H1 (cell line): ENCODE measurements around the gene NUP210. TPM values are rescaled to one million over a fixed set of nuclear protein-coding genes. Genes with fewer than 3 reads are reported as not detected.

Source experiments
- CTCF ChIA-PET: fragments of 300-600 bp; sonication (Branson Sonifier 250); formaldehyde crosslinking; loops from one replicate; lab custom pipeline; 2021; ENCODE audit not compliant: partially characterized antibody; lab: Charles Lee
- POLR2A ChIA-PET: fragments of 300-600 bp; sonication (Branson Sonifier 250); formaldehyde crosslinking; loops from one replicate; lab custom pipeline; 2021; ENCODE audit warnings: inconsistent platforms; ENCODE audit not compliant: partially characterized antibody; lab: Charles Lee
- DNase-seq, 2 experiments: peaks; one replicate each; pipeline versions ENCODE4 v3.0.0 to v3.0.0-alpha.2; 2010 to 2022; ENCODE audit warnings: low spot score in 2 of 2, low read depth in 1 of 2, mixed read lengths in 1 of 2
- FAIRE-seq: peaks from 2 replicates; lab custom pipeline; 2011; peaks lifted over from hg19 to GRCh38; lab: Jason Lieb, UNC
- H2AFZ ChIP-seq: 2 replicates; pipeline ENCODE4 v1.8.1; 2012; ENCODE audit warnings: low read length, inconsistent platforms
- H2AK5ac ChIP-seq: 2 replicates; pipeline ENCODE4 v1.6.1; 2013; ENCODE audit warnings: low read depth, low read length
- H2BK120ac ChIP-seq: replicated peaks from 2 replicates; pipeline ENCODE3; 2013; ENCODE audit warnings: low read depth, low read length, inconsistent platforms
- H2BK12ac ChIP-seq: 2 replicates; pipeline ENCODE4 v1.6.1; 2013; ENCODE audit warnings: low read depth, low read length
- H2BK15ac ChIP-seq: 2 replicates; pipeline ENCODE4 v1.6.1; 2013; ENCODE audit warnings: low read length
- H2BK20ac ChIP-seq: 2 replicates; pipeline ENCODE4 v1.6.1; 2013; ENCODE audit warnings: low read length
- H2BK5ac ChIP-seq: 2 replicates; pipeline ENCODE4 v1.6.1; 2013; ENCODE audit warnings: low read depth, low read length
- H3K14ac ChIP-seq: 2 replicates; pipeline ENCODE4 v1.6.1; 2013; ENCODE audit warnings: inconsistent platforms; ENCODE audit not compliant: insufficient read length
- H3K18ac ChIP-seq: 2 replicates; pipeline ENCODE4 v1.6.1; 2013; ENCODE audit warnings: low read length; ENCODE audit errors: extremely low read depth
- H3K23ac ChIP-seq: 2 replicates; pipeline ENCODE4 v1.6.1; 2013; ENCODE audit warnings: inconsistent platforms; ENCODE audit not compliant: insufficient read length
- H3K23me2 ChIP-seq: 2 replicates; pipeline ENCODE4 v1.6.1; 2013; ENCODE audit warnings: low read depth, low read length
- H3K27ac ChIP-seq: 2 replicates; pipeline ENCODE4 v1.6.1; 2011; ENCODE audit warnings: low read depth, low read length, inconsistent platforms
- H3K27me3 ChIP-seq, 4 experiments: replicated peaks in 1 of 4; 1 replicate in 1 of 4; 2 replicates in 3 of 4; pipeline versions ENCODE4 v1.6.1 to v1.8.1; 2011 to 2013; ENCODE audit warnings: low read length in 3 of 4, mild to moderate bottlenecking in 3 of 4, inconsistent platforms in 2 of 4, mixed read lengths in 2 of 4, moderate library complexity in 1 of 4; ENCODE audit not compliant: control insufficient read depth in 3 of 4, insufficient read depth in 3 of 4; ENCODE audit errors: extremely low read depth in 1 of 4
- H3K36me3 ChIP-seq, 4 experiments: 2 replicates each; pipeline versions ENCODE4 v1.6.1 to v1.8.1; 2011 to 2013; ENCODE audit warnings: mild to moderate bottlenecking in 4 of 4, low read length in 3 of 4, moderate library complexity in 2 of 4, control low read depth in 1 of 4, inconsistent platforms in 1 of 4; ENCODE audit not compliant: insufficient read depth in 4 of 4, control insufficient read depth in 2 of 4
- H3K4ac ChIP-seq: replicated peaks from 2 replicates; pipeline ENCODE3; 2013; ENCODE audit warnings: low read length, low read depth, mixed read lengths, inconsistent platforms; ENCODE audit not compliant: insufficient read length
- H3K4me1 ChIP-seq, 4 experiments: replicated peaks in 1 of 4; 1 replicate in 1 of 4; 2 replicates in 3 of 4; pipeline versions ENCODE4 v1.6.1 to v1.8.1; 2011 to 2013; ENCODE audit warnings: low read length in 3 of 4, inconsistent platforms in 2 of 4, mixed read lengths in 1 of 4; ENCODE audit not compliant: insufficient read depth in 4 of 4, control insufficient read depth in 3 of 4
- H3K4me2 ChIP-seq, 2 experiments: 2 replicates each; pipeline versions ENCODE4 v1.6.1 to v1.8.1; 2011 to 2013; ENCODE audit warnings: low read depth in 2 of 2, low read length in 2 of 2, control low read depth in 1 of 2, inconsistent platforms in 1 of 2, mild to moderate bottlenecking in 1 of 2; ENCODE audit not compliant: insufficient read depth in 1 of 2
- H3K4me3 ChIP-seq, 4 experiments: fragments of 200-600, 300-600 bp in 1 of 4; sonication (generic), shearing (Covaris generic), sonication (Bioruptor Twin) in 1 of 4; 2 replicates each; pipeline versions ENCODE4 v1.5.1 to v1.8.1; 2011 to 2016; ENCODE audit warnings: low read length in 4 of 4, low read depth in 3 of 4, control low read depth in 2 of 4, inconsistent platforms in 2 of 4, mild to moderate bottlenecking in 2 of 4, mixed read lengths in 1 of 4, moderate library complexity in 1 of 4; ENCODE audit not compliant: insufficient read depth in 2 of 4; ENCODE audit errors: extremely low read depth in 1 of 4
- H3K56ac ChIP-seq: replicated peaks from 2 replicates; pipeline ENCODE3; 2013; ENCODE audit warnings: low read depth, mild to moderate bottlenecking, mixed read lengths, low read length, inconsistent platforms; ENCODE audit not compliant: insufficient read length
- H3K79me1 ChIP-seq: 2 replicates; pipeline ENCODE4 v1.6.1; 2013; ENCODE audit warnings: low read depth, low read length, control low read depth
- H3K79me2 ChIP-seq, 2 experiments: 2 replicates each; pipeline versions ENCODE4 v1.6.1 to v1.8.1; 2012 to 2013; ENCODE audit warnings: low read length in 2 of 2, mild to moderate bottlenecking in 2 of 2, inconsistent platforms in 1 of 2; ENCODE audit not compliant: insufficient read depth in 2 of 2, control insufficient read depth in 1 of 2
- H3K9ac ChIP-seq, 4 experiments: replicated peaks in 1 of 4; 1 replicate in 1 of 4; 2 replicates in 3 of 4; pipeline versions ENCODE4 v1.6.1 to v1.8.1; 2011 to 2013; ENCODE audit warnings: low read depth in 3 of 4, low read length in 3 of 4, control low read depth in 2 of 4, mild to moderate bottlenecking in 2 of 4, moderate library complexity in 2 of 4, inconsistent platforms in 1 of 4; ENCODE audit errors: extremely low read depth in 1 of 4
- H3K9me3 ChIP-seq, 2 experiments: 2 replicates each; pipeline versions ENCODE4 v1.6.1 to v1.8.1; 2012 to 2013; ENCODE audit warnings: mild to moderate bottlenecking in 2 of 2, moderate library complexity in 2 of 2, control low read depth in 1 of 2, inconsistent platforms in 1 of 2, low read depth in 1 of 2, low read length in 1 of 2, mixed read lengths in 1 of 2; ENCODE audit not compliant: insufficient read depth in 2 of 2
- H4K20me1 ChIP-seq, 2 experiments: replicated peaks in 1 of 2; 2 replicates each; pipeline versions ENCODE3 to v1.8.1; 2011 to 2013; ENCODE audit warnings: inconsistent platforms in 2 of 2, low read length in 2 of 2, mild to moderate bottlenecking in 1 of 2; ENCODE audit not compliant: insufficient read depth in 2 of 2, control insufficient read depth in 1 of 2
- H4K5ac ChIP-seq: 2 replicates; pipeline ENCODE4 v1.6.1; 2013; ENCODE audit warnings: low read length, low read depth, mixed read lengths, inconsistent platforms; ENCODE audit not compliant: insufficient read length
- H4K8ac ChIP-seq: 2 replicates; pipeline ENCODE4 v1.8.0; 2013; ENCODE audit warnings: mild to moderate bottlenecking, moderate library complexity, low read length, inconsistent platforms; ENCODE audit not compliant: insufficient read depth; ENCODE audit errors: extremely low read depth
- H4K91ac ChIP-seq: replicated peaks from 2 replicates; pipeline ENCODE3; 2013; ENCODE audit warnings: low read length, mixed read lengths, inconsistent platforms; ENCODE audit not compliant: insufficient read length
- ASH2L ChIP-seq: fragments of 200-600, 300-600 bp; sonication (generic); IDR thresholded peaks from one replicate; pipeline ENCODE4 v1.7.1; 2017; ENCODE audit warnings: low read length
- CBX5 ChIP-seq: fragments of 300-800, 300-1000 bp; sonication (generic); IDR thresholded peaks from 2 replicates; pipeline ENCODE4 v1.7.1; 2016; ENCODE audit warnings: antibody characterized with exemption, low read length, low read depth
- CBX8 ChIP-seq: fragments of 300-800, 300-1000 bp; sonication (generic); IDR thresholded peaks from 2 replicates; pipeline ENCODE4 v1.7.1; 2016; ENCODE audit warnings: low read depth, low read length, borderline replicate concordance
- CHD2 ChIP-seq: IDR thresholded peaks from 2 replicates; pipeline ENCODE4 v1.6.1; 2012; ENCODE audit warnings: low read length, improper control_type of control experiment
- GTF2F1 ChIP-seq: IDR thresholded peaks from 2 replicates; pipeline ENCODE4 v1.6.1; 2012; ENCODE audit warnings: low read depth, low read length, improper control_type of control experiment, borderline replicate concordance
- KDM1A ChIP-seq: fragments of 200-600, 300-600 bp; sonication (generic); IDR thresholded peaks from 2 replicates; pipeline ENCODE4 v1.7.1; 2016; ENCODE audit warnings: mild to moderate bottlenecking, low read length, borderline replicate concordance
- RNF2 ChIP-seq: fragments of 200-900, 300-1000 bp; sonication (generic); IDR thresholded peaks from 2 replicates; pipeline ENCODE4 v1.7.1; 2016; ENCODE audit warnings: borderline replicate concordance, low read depth, mild to moderate bottlenecking, antibody characterized with exemption, low read length; ENCODE audit not compliant: poor library complexity, severe bottlenecking; ENCODE audit errors: missing control alignments
- RXRA ChIP-seq: IDR thresholded peaks from 2 replicates; pipeline ENCODE4 v1.6.1; 2011; ENCODE audit warnings: low read depth, mild to moderate bottlenecking, low read length, moderate library complexity; ENCODE audit not compliant: insufficient read depth
- TBP ChIP-seq: IDR thresholded peaks from 2 replicates; pipeline ENCODE4 v1.6.1; 2011; ENCODE audit warnings: low read depth, low read length, improper control_type of control experiment
- WGBS, 2 experiments: shearing (Covaris generic) in 1 of 2; methylation state at CpG; one replicate each; pipeline versions ENCODE4 v1.1.6 to v1.1.7; 2013 to 2015; ENCODE audit warnings: low lambda C conversion rate in 2 of 2, mixed read lengths in 2 of 2, inconsistent platforms in 1 of 2, low coverage in 1 of 2, missing lambda C conversion rate in 1 of 2; ENCODE audit not compliant: insufficient replicate concordance in 2 of 2, insufficient coverage in 1 of 2, insufficient read length in 1 of 2; ENCODE audit errors: extremely low coverage in 1 of 2, missing lambda C conversion rate in 1 of 2; 5-methylcytosine and 5-hydroxymethylcytosine counted together
- polyA plus RNA-seq, 7 experiments: library from polyadenylated mRNA; depleted of rRNA in 3 of 7; stranded (reverse) in 5 of 7; unstranded in 2 of 7; fragments of >200 nt in 5 of 7; fragments of 200-250 nt in 2 of 7; gene quantifications; 1 replicate in 5 of 7; 2 replicates in 1 of 7; 4 replicates in 1 of 7; pipeline versions ENCODE4 v1.2.1 to v1.2.3, GENCODE V29; 2011 to 2013; ENCODE audit warnings: missing spikeins in 2 of 7, mixed read lengths in 2 of 7
- total RNA-seq: library from RNA; stranded (reverse); fragmentation: NEBNext Ultra II Directional; extraction: Animal tissue kit (Norgen Biotek cat#: 25700); gene quantifications from 2 replicates; pipeline ENCODE4 v1.2.1, GENCODE V29; 2021

Gene NUP210
- total and polyA plus RNA-seq, 2 of the 8 experiments (the other 6 are each of a cell fraction or from before 2014, with no cell fraction given): 51.0 to 53.7 TPM

DNA sequence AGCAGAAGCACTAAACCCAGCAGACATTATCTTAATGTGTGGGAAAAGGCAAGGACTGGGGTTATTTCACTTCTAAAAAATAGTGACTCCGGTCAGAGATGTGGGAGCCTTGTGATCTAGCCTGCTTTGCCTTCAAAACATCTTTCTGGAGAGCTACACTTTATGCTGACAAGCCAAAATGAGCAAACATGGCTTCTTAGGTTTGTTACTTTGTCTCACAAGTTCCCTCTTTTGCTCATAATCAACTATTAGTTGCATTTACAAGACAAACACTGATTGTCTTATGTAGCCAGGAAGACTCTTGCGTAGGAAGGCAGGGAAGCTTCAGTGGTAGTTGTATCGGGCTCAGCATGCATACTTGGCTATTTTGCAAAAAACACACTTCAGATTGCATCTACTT lies 129.2 kb downstream of the NUP210 start:
- H2BK120ac ChIP-seq: no peak overlapping the region
- H3K4me1 ChIP-seq: peaks cover 0 to 9% (median 6%) of the 10 kb centered on the region in 4 experiments; a peak in 4 of 7 replicates
- no peak overlapping the region for H3K4me2 ChIP-seq
- H2BK12ac ChIP-seq: no peak overlapping the region
- H3K56ac ChIP-seq: no peak overlapping the region
- H4K91ac ChIP-seq: no peak overlapping the region
- no peak overlapping the region for H3K18ac ChIP-seq
- H3K4me3 ChIP-seq: no peak overlapping the region
- no peaks in the 10 kb centered on the region for H3K79me1 ChIP-seq
- no peaks in the 10 kb centered on the region for H3K79me2 ChIP-seq
- no peak overlapping the region for H3K23ac ChIP-seq
- H2BK20ac ChIP-seq: no peak overlapping the region
- H2AK5ac ChIP-seq: no peak overlapping the region
- H2AFZ ChIP-seq: peak overlapping the region; percentile 68
- FAIRE-seq (no peak), DNase-seq (no peak)
- H4K5ac ChIP-seq: no peak overlapping the region
- no peak overlapping the region for H3K27ac ChIP-seq
- H3K9me3 ChIP-seq: peaks cover 0 to 4% of the 10 kb centered on the region in 2 experiments; a peak in 1 of 4 replicates
- CTCF ChIA-PET: interaction anchor here (1.1 to 2.3 kb wide), 3 partner anchors 17 to 199 kb away, joined by 3 to 7 read pairs (median 3); no protein-coding TSS in a partner anchor
- TF ChIP-seq RNF2 (no peak), CBX8 (no peak), CHD2 (no peak), KDM1A (no peak), RXRA (no peak), GTF2F1 (no peak), CBX5 (no peak), TBP (no peak), ASH2L (no peak)
- H4K8ac ChIP-seq: no peak overlapping the region
- H2BK15ac ChIP-seq: no peak overlapping the region
- no peak overlapping the region for H3K9ac ChIP-seq
- no peak overlapping the region for H3K4ac ChIP-seq
- POLR2A ChIA-PET: interaction anchor here (1.9 kb wide), 1 partner anchor 14 kb away, joined by 4 read pairs; no protein-coding TSS in a partner anchor
- no peak overlapping the region; the same call in 1 of the 2 replicates for H2BK5ac ChIP-seq
- 63% methylated on average over 3 of the region's 3 CpGs; no CpG with 5 or more reads in 1 of the 2 experiments for WGBS, 2 experiments
- no peaks in the 10 kb centered on the region for H3K27me3 ChIP-seq
- no peaks in the 10 kb centered on the region for H4K20me1 ChIP-seq
- no peaks in the 10 kb centered on the region for H3K23me2 ChIP-seq
- H3K36me3 ChIP-seq: no peaks in the 10 kb centered on the region
- H3K14ac ChIP-seq: no peak overlapping the region
